GM13976 (cell line): ENCODE measurements around the gene DPH7.
A peak's percentile ranks its signal among the peaks of the same experiment; 100 is the strongest.
"Not testable (repeated sequence)": the region's sequence is repeated elsewhere in the genome, so short reads cannot be mapped to it uniquely, and the experiment has no call there.

Experiments used
- DNase-seq: peaks from one replicate; pipeline ENCODE4 v3.0.0; 2012; ENCODE audit warnings: low spot score
- in situ Hi-C: fragments of 300-500 bp; cut with MboI; formaldehyde crosslinking; loops from one replicate; pipeline ENCODE4 v1.12.0; 2022; ENCODE audit warnings: low sequenced_read_pairs, mixed read lengths, inconsistent platforms; ENCODE audit not compliant: unreplicated experiment
- TF ChIP-seq, protein P1 (sequence below): IDR thresholded peaks from 2 replicates; pipeline ENCODE4 v1.5.1; 2012; ENCODE audit warnings: borderline replicate concordance, mild to moderate bottlenecking; ENCODE audit not compliant: insufficient read depth; ENCODE audit errors: extremely low read depth, missing control alignments, control extremely low read depth

DPH7 gene

DNA sequence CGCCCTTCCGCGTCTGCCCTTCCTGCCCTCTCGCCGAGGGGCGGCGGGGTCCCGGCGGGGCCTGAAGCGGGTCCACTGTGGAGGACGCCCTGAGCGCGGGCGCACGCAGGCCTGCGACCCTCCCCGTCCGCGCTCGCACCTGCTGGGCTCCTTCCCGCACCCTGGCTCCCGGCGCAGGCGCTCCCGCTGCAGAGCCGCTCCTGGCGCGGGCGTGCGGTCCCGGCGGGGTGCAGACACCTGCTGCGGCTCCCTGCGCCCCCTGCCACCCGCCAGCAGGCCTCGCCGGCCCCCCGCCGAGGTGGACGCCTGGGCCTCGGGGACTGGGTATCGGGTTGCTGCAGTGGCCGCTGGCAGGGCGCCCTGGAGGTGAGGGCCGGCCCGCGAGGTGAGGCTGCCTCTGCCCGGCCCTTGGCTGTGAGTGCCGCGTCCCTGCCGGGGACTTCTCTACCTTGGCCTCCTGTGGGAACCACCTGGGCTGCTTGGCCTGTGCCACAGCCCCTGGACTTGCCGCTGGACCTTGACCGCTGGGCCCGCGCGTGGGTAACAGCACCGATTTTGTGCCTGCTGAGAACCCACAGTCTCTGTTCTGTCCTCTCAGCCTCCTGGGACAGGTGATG lies 27.4 kb upstream of the DPH7 start:
- DNase-seq, result no peak
- in situ Hi-C loops, result no loop called here
- TF ChIP-seq, protein P1, sequence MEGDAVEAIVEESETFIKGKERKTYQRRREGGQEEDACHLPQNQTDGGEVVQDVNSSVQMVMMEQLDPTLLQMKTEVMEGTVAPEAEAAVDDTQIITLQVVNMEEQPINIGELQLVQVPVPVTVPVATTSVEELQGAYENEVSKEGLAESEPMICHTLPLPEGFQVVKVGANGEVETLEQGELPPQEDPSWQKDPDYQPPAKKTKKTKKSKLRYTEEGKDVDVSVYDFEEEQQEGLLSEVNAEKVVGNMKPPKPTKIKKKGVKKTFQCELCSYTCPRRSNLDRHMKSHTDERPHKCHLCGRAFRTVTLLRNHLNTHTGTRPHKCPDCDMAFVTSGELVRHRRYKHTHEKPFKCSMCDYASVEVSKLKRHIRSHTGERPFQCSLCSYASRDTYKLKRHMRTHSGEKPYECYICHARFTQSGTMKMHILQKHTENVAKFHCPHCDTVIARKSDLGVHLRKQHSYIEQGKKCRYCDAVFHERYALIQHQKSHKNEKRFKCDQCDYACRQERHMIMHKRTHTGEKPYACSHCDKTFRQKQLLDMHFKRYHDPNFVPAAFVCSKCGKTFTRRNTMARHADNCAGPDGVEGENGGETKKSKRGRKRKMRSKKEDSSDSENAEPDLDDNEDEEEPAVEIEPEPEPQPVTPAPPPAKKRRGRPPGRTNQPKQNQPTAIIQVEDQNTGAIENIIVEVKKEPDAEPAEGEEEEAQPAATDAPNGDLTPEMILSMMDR, result peak; percentile 0

DNA sequence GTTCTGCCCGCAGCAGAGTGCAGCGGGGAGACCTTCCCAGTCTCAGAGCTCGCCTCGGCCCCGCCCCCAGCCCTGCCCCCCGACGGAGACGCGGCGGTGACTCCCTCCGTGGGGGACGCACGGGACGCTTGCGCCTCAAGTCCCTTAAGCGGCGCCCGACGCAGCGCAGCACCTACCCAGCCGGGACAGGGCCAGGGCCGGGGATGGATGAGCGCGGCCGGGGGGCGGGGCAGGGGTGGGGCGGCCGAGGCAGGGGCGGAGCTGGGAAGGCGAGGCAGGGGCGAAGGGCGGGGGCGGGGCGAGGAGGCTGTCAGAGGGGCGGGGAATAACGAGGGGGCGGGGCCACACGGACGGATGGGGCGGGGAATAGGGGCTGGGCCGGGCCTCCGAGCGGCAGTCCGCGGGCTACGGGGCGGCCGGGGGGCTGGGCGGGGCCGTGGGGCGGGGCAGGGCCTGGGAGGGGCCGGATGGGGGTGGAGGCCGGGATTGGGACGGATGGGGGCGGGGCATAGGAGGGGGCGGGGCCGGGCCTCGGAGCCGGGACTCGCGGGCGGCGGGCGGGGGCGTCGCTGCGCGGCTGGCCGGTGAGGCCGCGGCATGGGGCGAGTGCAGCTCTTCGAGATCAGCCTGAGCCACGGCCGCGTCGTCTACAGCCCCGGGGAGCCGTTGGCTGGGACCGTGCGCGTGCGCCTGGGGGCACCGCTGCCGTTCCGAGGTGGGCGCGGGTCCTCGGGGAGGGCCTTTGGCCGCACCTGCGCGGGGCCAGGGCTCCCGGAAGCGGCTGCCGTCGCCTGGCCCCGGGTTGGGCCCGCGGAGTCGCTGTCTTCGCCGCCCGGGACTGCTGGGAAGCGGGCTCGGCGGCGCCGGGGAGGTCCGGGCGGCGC lies 26.6 kb upstream of the DPH7 start, which contains the start of gene ARRDC1:
Gene ARRDC1, plus strand, starts transcription at position 566 of the 884 bp plus-strand sequence. Its CDS starts 32 bp downstream, at position 598.
- in situ Hi-C loops, result no loop called here
- TF ChIP-seq, protein P1, result peak; percentile 5
- DNase-seq, result peak; percentile 100

DNA sequence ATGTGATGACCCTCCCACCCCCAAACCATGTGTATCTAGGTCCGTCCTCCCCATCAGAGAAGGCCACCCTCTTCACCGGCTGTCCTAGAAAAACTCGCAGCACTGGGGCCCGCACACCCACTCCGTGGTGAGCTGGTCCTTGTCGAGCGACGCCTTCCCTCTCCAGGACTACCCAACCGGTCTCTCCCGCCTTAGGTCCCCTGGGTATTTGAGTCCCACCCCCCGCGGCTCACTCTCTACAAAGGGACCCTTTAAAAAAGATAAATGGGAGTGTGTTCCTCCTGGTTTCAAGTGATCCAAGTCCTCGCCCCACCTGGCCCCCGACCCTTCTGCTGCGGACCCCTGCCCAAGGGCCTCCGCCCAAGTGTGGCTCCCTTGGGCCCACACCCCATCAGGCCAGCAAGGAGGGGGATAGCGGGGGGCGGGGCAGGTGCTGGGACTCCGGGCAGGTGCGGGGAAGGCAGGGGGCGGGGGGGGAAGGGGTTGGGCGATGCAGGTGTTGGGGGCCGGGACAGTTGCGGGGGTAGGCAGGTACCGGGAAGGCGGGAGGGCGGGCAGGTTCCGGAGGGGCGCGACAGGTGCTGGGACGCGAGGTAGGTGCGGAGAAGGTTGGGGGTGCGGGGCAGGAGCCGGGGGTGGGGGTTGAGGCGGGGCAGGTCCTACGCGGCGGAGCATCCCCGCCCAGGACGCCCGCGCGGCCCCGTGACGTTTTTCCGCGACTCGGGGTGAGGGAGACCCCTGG lies 25.8 kb upstream of the DPH7 start:
- TF ChIP-seq, protein P1, result no peak
- in situ Hi-C loops, result no loop called here
- DNase-seq, result no peak

DNA sequence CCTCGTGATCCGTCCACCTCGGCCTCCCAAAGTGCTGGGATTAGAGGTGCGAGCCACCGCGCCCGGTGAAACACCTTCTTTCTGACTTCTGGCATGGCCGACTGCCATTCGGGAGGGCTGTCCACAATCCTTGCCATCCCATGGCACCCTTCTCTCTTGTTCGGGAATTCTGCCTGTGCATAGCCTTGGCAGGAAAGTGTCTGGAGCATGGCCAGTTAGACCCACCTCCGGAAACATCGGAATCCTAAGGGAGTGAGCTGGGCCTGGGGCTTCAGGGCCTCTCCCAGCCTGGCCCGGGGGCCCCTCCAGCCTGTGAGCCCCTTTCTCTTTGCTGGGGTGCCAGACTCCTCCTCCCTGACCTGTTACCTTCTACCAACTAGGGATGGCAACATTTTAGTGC lies 25.2 kb upstream of the DPH7 start:
- TF ChIP-seq, protein P1, result no peak
- DNase-seq, result no peak
- in situ Hi-C loops, result no loop called here

DNA sequence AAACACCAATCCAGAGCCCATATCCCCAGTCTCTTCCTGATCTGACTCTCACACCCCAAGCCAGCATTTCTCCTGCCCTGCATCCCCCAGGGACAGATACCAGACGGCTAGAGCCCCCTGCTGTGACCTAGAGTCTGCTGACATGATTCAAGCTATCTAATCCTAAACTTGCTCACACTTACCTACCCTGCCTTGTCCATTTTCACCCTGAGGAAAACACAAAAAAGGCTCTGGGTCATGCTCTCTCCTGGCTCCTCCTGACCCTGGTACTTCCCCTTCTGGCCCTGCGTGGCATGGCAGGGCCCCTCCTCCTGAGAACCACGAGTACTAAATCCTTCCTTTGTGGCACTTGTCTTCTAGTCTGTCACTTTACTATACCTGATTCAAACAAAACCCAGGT lies 23.9 kb upstream of the DPH7 start:
- in situ Hi-C loops, result no loop called here
- DNase-seq, result no peak
- TF ChIP-seq, protein P1, result no peak

DNA sequence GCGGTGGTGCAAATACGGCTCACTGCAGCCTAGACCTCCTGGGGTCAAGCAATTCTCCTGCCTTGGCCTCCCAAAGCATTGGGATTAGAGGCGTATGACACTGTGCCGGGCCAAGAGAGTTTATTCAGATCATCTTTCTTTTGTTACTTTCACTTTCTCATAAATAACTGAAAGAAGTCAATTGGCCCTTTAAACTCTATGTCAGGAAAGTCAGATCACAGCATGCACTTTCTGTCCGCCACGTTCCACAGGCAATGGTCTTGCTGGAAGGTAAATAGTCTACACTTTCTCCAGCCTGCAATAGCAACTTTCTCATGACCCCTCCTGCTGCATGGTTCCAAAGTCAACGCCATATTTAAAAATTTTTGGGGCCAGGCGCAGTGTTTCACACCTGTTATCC lies 20.2 kb upstream of the DPH7 start:
- DNase-seq, result no peak
- TF ChIP-seq, protein P1, result no peak
- in situ Hi-C loops, result no loop called here

DNA sequence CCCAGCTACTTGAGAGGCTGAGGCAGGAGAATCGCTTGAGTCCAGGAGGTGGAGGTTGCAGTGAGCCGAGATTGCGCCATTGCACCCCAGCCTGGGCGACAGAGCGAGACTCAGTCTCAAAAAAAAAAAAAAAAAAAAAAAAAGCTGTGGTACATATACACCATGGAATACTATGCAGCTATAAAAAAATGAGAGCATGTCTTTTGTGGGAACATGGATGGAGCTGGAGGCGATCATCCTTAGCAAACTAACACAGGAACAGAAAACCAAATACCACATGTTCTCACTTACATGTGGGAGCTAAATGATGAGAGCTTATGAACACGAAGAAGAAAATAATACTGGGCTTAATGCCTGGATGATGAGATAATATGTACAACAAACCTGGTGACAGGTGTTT lies 17.9 kb upstream of the DPH7 start:
- DNase-seq, in situ Hi-C loops: not testable (repeated sequence)
